WTC11 (cell line): ENCODE data around the gene CHERP. TPM values are rescaled to one million over a fixed set of nuclear protein-coding genes. Genes with fewer than 3 reads are reported as not detected.

Experiments
- ATAC-seq: fragments of 200-7000 bp; cut with Tn5 transposase; 2 replicates; pipeline ENCODE4 v1.10.0; 2021; ENCODE audit warnings: mild to moderate bottlenecking, moderate library complexity
- CTCF ChIA-PET: fragments of 300-600 bp; sonication (Branson Sonifier 250); formaldehyde crosslinking; loops from one replicate; lab custom pipeline; 2021; ENCODE audit warnings: antibody characterized with exemption; lab: Charles Lee
- POLR2A ChIA-PET: fragments of 350-600 bp; sonication (Branson Sonifier 250); formaldehyde crosslinking; loops from one replicate; lab custom pipeline; 2021; ENCODE audit warnings: antibody characterized with exemption; lab: Charles Lee
- DNase-seq: peaks from one replicate; pipeline ENCODE4 v3.0.0; 2021; ENCODE audit warnings: low spot score
- H3K27ac Mint-ChIP-seq: 2 replicates; pipeline ENCODE4 v1.8.0; 2021; ENCODE audit warnings: mixed read lengths
- H3K27me3 Mint-ChIP-seq: 2 replicates; pipeline ENCODE4 v1.8.0; 2021; ENCODE audit warnings: low read depth, mild to moderate bottlenecking, moderate library complexity, mixed read lengths
- H3K36me3 Mint-ChIP-seq: 2 replicates; pipeline ENCODE4 v1.8.0; 2021; ENCODE audit warnings: mixed read lengths
- H3K4me1 Mint-ChIP-seq: 2 replicates; pipeline ENCODE4 v1.8.0; 2022; ENCODE audit warnings: mixed read lengths
- H3K4me3 Mint-ChIP-seq: 2 replicates; pipeline ENCODE4 v1.8.0; 2021; ENCODE audit warnings: mild to moderate bottlenecking, moderate library complexity, mixed read lengths
- H3K9me3 Mint-ChIP-seq: 2 replicates; pipeline ENCODE4 v1.8.0; 2021; ENCODE audit warnings: mixed read lengths
- ELF4 ChIP-seq: sonication (generic); formaldehyde crosslinking; IDR thresholded peaks from 2 replicates; pipeline ENCODE4 v1.8.1; 2022; ENCODE audit warnings: low read depth, mild to moderate bottlenecking, moderate library complexity, missing genetic modification reagents
- GRHL2 ChIP-seq: fragments of 250-450 bp; sonication (Bioruptor Pico); IDR thresholded peaks from 2 replicates; pipeline ENCODE4 v1.8.0; 2022; ENCODE audit warnings: mild to moderate bottlenecking, moderate library complexity; ENCODE audit not compliant: insufficient replicate concordance, severe bottlenecking
- HMGA2 ChIP-seq: fragments of 250-450 bp; sonication (Bioruptor Pico); IDR thresholded peaks from 2 replicates; pipeline ENCODE4 v1.4.0; 2021; ENCODE audit warnings: mild to moderate bottlenecking, moderate library complexity
- NFE2L1 ChIP-seq: sonication (generic); formaldehyde crosslinking; IDR thresholded peaks from 2 replicates; pipeline ENCODE4 v1.8.1; 2023; ENCODE audit warnings: missing genetic modification reagents
- RELA ChIP-seq: sonication (generic); formaldehyde crosslinking; IDR thresholded peaks from 2 replicates; pipeline ENCODE4 v1.8.1; 2022; ENCODE audit warnings: missing genetic modification reagents, mild to moderate bottlenecking, borderline replicate concordance
- SP1 ChIP-seq: sonication (generic); formaldehyde crosslinking; conservative IDR thresholded peaks from 2 replicates; pipeline ENCODE4 v1.8.1; 2022; ENCODE audit warnings: missing genetic modification reagents
- ZNF396 ChIP-seq: fragments of 250-450 bp; sonication (Bioruptor Pico); IDR thresholded peaks from 2 replicates; pipeline ENCODE4 v1.8.0; 2021; ENCODE audit warnings: mild to moderate bottlenecking, moderate library complexity, borderline replicate concordance
- total RNA-seq: library from RNA; stranded (reverse); gene quantifications from 3 replicates; pipeline ENCODE4 v1.2.3, GENCODE V29; 2021
- TF ChIP-seq, protein P1 (sequence below): sonication (generic); formaldehyde crosslinking; conservative IDR thresholded peaks from 2 replicates; pipeline ENCODE4 v1.8.1; 2022; ENCODE audit warnings: mild to moderate bottlenecking, missing genetic modification reagents
- TF ChIP-seq, protein P2 (sequence below): fragments of 250-450 bp; sonication (Bioruptor Pico); IDR thresholded peaks from 2 replicates; pipeline ENCODE4 v1.8.0; 2021; ENCODE audit warnings: mild to moderate bottlenecking
- TF ChIP-seq, protein P3 (sequence below): sonication (generic); formaldehyde crosslinking; IDR thresholded peaks from 2 replicates; pipeline ENCODE4 v1.8.0; 2023; ENCODE audit warnings: missing genetic modification reagents
- TF ChIP-seq, protein P4 (sequence below): sonication (generic); formaldehyde crosslinking; IDR thresholded peaks from 2 replicates; pipeline ENCODE4 v1.8.1; 2023; ENCODE audit warnings: mild to moderate bottlenecking, moderate library complexity, missing genetic modification reagents
- TF ChIP-seq, protein P5 (sequence below): fragments of 250-450 bp; sonication (Bioruptor Pico); IDR thresholded peaks from 2 replicates; pipeline ENCODE4 v1.9.0; 2021; ENCODE audit warnings: mild to moderate bottlenecking
- TF ChIP-seq, protein P6 (sequence below): sonication (generic); formaldehyde crosslinking; IDR thresholded peaks from 2 replicates; pipeline ENCODE4 v1.8.0; 2023; ENCODE audit warnings: mild to moderate bottlenecking, missing genetic modification reagents

The CHERP gene
- total RNA-seq, 1 experiment from 2014 or later: 98.7 TPM

DNA sequence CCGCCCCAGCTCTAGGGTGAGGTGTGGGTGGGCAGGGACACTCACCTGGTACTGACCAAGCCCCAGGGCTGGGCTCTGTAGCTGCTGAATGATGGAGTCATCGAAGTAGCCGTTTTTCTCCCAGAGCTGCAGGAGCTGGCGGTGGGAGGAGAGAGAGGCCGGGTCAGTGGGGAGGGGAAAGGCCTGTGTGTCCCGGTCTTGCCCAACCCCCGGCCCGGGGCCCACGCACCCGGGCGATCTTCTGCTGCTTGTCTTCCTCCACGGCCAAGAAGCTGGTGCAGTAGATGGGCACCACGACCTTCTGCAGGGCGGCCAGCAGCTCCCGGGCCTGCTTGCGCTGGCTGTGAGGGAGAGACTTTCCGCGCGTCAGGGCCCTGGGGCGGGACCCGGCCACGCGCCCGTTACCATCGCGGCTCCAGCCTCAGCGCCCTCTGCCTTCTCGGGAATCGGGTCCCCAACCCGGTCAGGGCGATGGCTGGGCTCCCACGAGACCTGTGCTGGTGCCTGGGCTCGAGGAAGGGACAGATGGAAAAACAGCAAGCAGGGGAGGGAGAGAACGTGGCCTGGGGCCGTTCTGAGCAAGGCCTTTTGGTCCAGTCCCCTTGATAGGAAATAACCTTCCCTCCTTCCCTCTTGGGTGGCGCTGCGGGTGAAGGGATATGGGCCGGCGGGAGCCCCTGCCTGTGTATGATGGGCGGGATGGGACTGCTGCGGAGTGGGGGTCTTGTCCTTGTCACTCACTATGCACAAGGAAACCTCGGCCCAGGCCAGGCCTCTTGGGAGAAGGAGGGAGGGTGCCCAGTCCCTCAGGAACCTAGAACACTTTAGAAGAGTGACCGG, 11.5 kb downstream of the CHERP start (continued):
- TF ChIP-seq, protein P1, sequence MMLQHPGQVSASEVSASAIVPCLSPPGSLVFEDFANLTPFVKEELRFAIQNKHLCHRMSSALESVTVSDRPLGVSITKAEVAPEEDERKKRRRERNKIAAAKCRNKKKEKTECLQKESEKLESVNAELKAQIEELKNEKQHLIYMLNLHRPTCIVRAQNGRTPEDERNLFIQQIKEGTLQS (CRISPR knock-in tag): no peak
- TF ChIP-seq NFE2L1: no peak
- TF ChIP-seq, protein P2, sequence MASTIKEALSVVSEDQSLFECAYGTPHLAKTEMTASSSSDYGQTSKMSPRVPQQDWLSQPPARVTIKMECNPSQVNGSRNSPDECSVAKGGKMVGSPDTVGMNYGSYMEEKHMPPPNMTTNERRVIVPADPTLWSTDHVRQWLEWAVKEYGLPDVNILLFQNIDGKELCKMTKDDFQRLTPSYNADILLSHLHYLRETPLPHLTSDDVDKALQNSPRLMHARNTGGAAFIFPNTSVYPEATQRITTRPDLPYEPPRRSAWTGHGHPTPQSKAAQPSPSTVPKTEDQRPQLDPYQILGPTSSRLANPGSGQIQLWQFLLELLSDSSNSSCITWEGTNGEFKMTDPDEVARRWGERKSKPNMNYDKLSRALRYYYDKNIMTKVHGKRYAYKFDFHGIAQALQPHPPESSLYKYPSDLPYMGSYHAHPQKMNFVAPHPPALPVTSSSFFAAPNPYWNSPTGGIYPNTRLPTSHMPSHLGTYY (CRISPR knock-in tag): no peak
- TF ChIP-seq GRHL2 (CRISPR knock-in tag): no peak
- TF ChIP-seq, protein P3, sequence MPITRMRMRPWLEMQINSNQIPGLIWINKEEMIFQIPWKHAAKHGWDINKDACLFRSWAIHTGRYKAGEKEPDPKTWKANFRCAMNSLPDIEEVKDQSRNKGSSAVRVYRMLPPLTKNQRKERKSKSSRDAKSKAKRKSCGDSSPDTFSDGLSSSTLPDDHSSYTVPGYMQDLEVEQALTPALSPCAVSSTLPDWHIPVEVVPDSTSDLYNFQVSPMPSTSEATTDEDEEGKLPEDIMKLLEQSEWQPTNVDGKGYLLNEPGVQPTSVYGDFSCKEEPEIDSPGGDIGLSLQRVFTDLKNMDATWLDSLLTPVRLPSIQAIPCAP: no peak
- TF ChIP-seq, protein P4, sequence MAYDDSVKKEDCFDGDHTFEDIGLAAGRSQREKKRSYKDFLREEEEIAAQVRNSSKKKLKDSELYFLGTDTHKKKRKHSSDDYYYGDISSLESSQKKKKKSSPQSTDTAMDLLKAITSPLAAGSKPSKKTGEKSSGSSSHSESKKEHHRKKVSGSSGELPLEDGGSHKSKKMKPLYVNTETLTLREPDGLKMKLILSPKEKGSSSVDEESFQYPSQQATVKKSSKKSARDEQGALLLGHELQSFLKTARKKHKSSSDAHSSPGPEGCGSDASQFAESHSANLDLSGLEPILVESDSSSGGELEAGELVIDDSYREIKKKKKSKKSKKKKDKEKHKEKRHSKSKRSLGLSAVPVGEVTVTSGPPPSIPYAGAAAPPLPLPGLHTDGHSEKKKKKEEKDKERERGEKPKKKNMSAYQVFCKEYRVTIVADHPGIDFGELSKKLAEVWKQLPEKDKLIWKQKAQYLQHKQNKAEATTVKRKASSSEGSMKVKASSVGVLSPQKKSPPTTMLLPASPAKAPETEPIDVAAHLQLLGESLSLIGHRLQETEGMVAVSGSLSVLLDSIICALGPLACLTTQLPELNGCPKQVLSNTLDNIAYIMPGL (CRISPR knock-in tag): no peak
- TF ChIP-seq, protein P5, sequence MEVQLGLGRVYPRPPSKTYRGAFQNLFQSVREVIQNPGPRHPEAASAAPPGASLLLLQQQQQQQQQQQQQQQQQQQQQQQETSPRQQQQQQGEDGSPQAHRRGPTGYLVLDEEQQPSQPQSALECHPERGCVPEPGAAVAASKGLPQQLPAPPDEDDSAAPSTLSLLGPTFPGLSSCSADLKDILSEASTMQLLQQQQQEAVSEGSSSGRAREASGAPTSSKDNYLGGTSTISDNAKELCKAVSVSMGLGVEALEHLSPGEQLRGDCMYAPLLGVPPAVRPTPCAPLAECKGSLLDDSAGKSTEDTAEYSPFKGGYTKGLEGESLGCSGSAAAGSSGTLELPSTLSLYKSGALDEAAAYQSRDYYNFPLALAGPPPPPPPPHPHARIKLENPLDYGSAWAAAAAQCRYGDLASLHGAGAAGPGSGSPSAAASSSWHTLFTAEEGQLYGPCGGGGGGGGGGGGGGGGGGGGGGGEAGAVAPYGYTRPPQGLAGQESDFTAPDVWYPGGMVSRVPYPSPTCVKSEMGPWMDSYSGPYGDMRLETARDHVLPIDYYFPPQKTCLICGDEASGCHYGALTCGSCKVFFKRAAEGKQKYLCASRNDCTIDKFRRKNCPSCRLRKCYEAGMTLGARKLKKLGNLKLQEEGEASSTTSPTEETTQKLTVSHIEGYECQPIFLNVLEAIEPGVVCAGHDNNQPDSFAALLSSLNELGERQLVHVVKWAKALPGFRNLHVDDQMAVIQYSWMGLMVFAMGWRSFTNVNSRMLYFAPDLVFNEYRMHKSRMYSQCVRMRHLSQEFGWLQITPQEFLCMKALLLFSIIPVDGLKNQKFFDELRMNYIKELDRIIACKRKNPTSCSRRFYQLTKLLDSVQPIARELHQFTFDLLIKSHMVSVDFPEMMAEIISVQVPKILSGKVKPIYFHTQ: no peak
- TF ChIP-seq, protein P6, sequence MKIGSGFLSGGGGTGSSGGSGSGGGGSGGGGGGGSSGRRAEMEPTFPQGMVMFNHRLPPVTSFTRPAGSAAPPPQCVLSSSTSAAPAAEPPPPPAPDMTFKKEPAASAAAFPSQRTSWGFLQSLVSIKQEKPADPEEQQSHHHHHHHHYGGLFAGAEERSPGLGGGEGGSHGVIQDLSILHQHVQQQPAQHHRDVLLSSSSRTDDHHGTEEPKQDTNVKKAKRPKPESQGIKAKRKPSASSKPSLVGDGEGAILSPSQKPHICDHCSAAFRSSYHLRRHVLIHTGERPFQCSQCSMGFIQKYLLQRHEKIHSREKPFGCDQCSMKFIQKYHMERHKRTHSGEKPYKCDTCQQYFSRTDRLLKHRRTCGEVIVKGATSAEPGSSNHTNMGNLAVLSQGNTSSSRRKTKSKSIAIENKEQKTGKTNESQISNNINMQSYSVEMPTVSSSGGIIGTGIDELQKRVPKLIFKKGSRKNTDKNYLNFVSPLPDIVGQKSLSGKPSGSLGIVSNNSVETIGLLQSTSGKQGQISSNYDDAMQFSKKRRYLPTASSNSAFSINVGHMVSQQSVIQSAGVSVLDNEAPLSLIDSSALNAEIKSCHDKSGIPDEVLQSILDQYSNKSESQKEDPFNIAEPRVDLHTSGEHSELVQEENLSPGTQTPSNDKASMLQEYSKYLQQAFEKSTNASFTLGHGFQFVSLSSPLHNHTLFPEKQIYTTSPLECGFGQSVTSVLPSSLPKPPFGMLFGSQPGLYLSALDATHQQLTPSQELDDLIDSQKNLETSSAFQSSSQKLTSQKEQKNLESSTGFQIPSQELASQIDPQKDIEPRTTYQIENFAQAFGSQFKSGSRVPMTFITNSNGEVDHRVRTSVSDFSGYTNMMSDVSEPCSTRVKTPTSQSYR (CRISPR knock-in tag): no peak
- TF ChIP-seq ELF4 (CRISPR knock-in tag): no peak
- TF ChIP-seq ZNF396 (CRISPR knock-in tag): no peak
- no peak for TF ChIP-seq SP1 (CRISPR knock-in tag)
- no peak for TF ChIP-seq HMGA2 (CRISPR knock-in tag)

DNA sequence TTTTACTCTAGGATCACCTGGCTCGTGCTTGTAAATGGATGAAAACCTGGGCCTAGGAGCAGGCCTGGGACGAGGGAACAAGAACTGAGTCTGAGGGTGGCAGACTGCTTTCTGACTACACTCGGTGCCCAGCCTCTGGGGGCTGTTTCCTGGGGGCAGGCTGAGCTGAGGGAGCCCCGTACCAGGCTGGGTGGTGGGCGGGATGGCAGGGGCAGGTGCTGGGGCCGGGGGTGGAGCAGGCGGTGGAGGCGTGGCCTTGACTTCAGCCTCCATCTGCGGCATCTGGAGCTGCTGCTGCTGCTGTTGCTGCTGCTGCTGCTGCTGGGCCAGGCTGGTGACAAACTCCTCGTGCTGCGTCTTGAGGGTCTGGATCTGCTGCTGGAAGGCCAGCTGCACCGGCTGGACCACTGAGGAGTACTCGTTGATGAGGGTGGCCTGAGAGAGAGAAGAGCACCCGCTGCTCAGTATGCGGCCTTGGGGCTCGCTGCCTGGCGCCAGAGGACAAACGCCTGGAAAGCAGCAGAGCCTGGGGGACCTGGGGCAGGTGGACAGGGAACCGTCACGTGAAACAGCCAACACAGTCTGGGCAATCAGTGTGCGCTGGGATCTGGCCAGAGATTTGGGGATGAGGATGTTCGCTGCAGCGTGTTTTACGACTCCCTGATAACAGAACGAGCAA, 12.6 kb downstream of the CHERP start:
- Mint-ChIP-seq H3K9me3 (no peaks in the 10 kb centered on the region), H3K36me3 (peaks cover 60% of the 10 kb centered on the region), H3K27ac (no peak overlapping the region), H3K4me3 (no peak overlapping the region), H3K27me3 (no peaks in the 10 kb centered on the region), H3K4me1 (no peaks in the 10 kb centered on the region)
- DNase-seq (no peak), ATAC-seq (no peak)
- CTCF ChIA-PET: no interaction called here
- TF ChIP-seq RELA: no peak
- POLR2A ChIA-PET: no interaction called here
